GM18502 (cell line): ENCODE measurements around the gene NCLN.
"Not testable (repeated sequence)": the region's sequence is repeated elsewhere in the genome, so short reads cannot be mapped to it uniquely, and the experiment has no call there.

Experiments used
- ATAC-seq: cut with Tn5 transposase; IDR thresholded peaks from one replicate; pipeline ENCODE4 v1.9.1; 2021; ENCODE audit warnings: mild to moderate bottlenecking; ENCODE audit not compliant: unreplicated experiment, poor library complexity

NCLN gene

DNA sequence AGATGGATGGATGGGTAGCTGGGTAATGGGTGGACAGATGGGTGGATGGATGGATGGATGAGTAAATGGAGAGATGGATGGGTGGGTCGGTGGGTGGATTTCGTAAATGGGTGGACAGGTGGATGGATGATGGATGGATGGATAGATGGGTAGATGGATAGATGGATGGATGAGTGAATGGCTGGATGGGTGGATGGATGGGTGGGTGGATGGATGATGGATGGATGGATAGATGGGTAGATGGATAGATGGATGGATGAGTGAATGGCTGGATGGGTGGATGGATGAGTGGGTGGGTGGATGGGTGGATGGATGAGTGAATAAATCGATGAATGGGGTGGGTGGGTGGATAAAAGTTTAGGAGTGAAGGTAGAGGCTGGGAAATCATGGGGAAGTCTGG is 31.3 kb upstream of the NCLN start:
- ATAC-seq, result not testable (repeated sequence)

DNA sequence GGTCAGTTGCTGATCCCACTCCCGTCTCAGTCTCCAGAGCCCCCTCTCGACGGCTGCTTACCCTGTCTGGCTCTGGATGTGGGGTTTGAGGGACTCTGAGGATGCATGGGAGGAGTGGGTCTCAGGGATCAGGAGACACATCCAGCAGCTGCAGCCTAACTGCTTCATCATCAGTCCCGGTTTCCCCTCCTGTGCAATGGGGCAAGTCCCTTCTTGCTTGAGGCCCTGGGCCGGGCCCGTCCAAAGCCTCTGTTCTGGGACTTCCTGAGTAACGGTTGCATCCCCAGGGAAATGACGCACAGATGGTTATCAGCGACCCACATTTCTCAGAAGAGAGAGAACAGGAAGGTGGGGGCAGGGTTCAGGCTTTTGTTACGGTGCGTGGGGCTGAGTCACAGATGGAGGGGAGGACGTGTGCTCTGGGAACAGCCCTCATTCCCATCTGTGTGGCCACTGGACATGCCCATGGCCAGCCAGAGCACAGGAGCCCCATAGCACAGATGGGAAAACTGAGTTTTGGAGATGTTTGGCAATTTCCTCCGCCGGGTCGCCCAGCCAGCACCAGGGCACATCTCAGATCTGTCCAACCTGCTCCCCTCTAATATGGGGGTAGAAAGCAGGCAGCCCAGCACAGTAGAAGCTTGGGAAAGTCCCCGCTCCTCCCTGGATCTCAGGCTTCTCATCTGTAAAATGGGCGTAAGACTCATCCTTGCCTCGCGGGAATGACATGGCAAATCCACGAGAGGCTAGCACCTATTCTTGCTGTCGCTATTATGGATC is 30.6 kb upstream of the NCLN start:
- ATAC-seq, result peak; percentile 73

DNA sequence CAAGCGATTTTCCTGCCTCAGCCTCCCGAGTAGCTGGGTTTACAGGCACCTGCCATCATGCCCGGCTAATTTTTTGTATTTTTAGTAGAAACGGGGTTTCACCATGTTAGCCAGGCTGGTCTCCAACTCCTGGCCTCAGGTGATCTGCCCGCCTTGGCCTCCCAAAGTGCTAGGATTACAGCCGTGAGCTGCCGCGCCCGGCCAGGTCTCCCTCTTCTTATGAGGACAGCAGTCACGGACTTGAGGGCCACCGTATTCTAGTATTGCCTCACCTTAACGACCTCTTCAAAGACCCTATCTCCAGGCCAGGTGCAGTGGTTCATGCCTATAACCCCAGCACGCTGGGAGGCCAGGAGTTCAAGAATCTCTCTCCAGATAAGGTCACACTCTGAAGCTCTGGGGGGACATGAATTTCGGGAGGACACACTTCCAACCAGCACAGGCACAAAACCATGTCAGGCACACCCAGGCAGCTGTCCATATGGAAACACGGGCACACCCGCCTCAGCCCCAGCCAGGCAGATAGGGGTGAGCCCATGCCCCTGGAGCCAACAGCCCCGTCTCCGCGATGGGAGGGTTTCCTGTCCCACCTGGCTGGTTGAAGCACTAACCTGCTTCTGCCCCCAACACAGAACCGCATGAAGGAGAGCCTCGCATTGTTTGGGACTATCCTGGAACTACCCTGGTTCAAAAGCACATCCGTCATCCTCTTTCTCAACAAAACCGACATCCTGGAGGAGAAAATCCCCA is 28.5 kb upstream of the NCLN start:
- ATAC-seq, result no peak

DNA sequence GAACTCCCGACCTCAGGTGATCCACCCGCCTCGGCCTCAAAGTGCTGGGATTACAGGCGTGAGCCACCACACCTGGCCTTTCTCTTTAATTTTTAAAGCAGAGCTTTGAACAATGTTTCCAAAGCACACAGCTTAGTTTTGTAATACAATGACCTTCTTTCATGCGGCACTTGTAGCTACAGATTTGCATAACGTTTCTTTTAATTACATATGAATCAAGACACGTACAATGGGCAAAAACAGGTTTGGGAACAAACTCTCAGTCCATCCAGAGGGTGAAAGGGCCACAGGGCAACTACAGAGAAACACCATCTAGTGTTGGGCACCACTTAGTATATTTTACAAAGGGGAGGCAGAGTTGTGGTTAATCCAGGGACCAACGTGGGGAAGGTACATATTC is 26.2 kb upstream of the NCLN start:
- no peak for ATAC-seq

DNA sequence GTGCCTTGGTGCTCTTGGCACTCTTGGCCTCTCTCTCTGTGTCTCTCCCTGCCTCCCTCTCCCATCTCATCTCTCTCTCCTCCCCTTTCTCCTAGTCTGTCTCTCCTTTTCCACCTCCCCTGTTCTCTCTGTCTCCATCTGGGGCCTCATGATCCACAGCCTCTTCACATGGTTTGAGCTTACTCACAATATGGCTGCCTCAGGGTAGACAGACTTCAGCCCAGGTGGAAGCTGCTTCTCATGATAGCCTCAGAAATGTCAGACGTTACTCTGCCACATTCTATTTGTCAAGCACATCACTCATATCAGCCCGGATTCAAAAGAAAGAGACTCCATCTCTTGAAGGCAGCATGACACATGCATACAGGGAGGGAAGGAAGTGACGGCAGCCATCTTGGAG is 25.5 kb upstream of the NCLN start:
- no peak for ATAC-seq

DNA sequence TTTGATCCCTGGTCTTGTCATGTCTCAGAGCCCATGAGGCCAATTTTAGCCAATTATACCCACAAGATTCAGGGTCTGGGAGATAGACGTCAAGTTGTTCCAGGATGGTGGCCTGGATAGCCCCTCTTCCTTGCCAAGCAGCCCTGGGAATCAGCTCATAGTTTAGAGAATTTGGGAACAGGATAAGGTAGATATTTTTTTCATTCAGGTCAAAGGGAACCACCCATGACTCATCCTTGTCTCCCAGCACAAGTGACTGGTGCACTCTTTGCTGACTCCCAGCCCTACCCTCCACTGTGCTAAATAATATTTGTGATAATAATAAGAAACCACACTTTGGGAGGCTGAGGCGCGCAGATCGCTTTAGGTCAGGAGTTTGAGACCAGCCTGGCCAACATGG is 24.3 kb upstream of the NCLN start:
- ATAC-seq, result no peak

DNA sequence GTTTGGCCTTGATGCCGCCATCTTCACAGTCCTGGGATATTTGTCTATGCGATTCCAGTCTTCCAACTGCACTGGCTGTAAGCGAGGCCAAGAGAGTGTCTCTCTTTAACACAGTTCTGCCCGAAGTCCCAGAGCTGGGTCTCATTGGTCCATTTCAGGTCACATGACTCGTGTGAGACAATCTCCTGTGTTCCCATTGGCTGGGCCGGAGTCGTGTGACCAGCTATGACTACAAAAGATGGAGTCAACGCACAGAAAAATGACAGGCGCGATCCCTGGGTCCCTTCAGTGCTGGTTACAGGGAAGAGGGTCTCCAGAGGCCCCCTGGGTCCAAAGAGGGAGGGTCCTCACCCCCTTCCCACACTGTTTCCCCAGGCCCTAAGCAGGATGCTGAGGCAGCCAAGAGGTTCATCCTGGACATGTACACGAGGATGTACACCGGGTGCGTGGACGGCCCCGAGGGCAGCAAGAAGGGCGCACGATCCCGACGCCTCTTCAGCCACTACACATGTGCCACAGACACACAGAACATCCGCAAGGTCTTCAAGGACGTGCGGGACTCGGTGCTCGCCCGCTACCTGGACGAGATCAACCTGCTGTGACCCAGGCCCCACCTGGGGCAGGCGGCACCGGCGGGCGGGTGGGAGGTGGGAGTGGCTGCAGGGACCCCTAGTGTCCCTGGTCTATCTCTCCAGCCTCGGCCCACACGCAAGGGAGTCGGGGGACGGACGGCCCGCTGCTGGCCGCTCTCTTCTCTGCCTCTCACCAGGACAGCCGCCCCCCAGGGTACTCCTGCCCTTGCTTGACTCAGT is 23.1 kb upstream of the NCLN start:
- no peak for ATAC-seq

DNA sequence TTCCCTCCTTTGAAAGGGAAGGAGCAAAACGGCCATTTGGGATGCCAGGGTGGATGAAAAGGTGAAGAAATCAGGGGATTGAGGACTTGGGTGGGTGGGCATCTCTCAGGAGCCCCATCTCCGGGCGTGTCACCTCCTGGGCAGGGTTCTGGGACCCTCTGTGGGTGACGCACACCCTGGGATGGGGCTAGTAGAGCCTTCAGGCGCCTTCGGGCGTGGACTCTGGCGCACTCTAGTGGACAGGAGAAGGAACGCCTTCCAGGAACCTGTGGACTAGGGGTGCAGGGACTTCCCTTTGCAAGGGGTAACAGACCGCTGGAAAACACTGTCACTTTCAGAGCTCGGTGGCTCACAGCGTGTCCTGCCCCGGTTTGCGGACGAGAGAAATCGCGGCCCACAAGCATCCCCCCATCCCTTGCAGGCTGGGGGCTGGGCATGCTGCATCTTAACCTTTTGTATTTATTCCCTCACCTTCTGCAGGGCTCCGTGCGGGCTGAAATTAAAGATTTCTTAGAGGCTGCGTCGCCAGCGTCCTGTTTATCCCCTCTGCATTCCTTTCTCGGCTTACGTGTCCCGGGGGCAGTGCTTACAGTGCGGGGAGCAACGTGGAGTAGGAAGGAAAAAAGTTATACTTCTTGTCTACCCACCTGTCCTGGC is 22.4 kb upstream of the NCLN start:
- no peak for ATAC-seq

DNA sequence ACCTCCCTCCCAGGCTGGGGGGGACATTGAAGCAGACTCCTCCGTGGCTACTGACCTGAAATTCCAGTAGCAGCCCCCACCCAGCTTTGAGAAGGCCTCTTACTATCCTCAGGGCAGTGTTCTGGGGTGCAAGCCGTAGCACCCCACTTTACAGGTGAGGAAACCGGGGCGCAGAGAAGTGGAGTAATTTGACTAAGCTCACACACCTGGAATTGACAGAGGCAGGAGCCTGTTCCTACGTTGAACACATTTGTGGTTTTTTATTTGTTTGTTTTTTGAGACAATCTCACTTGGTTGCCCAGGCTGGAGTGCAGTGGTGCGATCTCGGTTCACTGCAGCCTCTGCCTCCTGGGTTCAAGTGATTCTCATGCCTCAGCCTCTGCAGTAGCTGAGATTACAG is 21.8 kb upstream of the NCLN start:
- ATAC-seq, result no peak

DNA sequence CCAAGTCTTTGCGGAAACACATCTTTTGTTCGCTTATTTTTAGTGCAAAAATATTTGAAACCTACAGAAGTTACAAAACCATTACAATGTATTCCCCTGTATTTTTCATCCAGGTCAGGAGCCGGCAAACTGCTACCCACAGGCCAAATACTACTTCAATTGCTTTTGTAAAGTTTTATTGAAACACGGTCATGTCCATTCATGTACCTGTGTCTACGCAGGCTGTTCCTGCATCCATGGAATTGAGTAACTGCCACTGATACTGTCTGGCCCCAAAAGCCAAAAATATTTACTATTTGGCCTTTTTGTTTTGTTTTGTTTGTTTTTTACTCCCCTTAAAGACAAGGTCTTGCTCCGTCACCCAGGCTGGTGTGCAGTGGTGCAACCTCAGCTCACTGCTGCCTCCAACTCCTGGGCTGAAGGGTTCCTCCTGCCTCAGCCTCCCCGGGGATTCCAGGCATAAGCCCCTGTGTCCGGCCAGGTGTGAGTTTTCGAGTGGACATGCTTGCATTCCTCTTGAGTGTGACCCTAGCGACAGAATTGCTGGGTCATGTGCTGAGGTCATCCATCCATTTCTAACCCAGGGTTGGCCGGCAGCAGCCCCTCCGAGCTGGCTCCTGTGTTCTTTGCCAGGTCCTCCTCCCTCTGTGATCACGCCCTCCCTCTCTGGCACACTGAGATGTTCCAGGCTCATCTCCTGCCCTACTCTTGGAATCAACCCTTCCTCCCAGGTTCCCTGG is 18.0 kb upstream of the NCLN start:
- no peak for ATAC-seq

DNA sequence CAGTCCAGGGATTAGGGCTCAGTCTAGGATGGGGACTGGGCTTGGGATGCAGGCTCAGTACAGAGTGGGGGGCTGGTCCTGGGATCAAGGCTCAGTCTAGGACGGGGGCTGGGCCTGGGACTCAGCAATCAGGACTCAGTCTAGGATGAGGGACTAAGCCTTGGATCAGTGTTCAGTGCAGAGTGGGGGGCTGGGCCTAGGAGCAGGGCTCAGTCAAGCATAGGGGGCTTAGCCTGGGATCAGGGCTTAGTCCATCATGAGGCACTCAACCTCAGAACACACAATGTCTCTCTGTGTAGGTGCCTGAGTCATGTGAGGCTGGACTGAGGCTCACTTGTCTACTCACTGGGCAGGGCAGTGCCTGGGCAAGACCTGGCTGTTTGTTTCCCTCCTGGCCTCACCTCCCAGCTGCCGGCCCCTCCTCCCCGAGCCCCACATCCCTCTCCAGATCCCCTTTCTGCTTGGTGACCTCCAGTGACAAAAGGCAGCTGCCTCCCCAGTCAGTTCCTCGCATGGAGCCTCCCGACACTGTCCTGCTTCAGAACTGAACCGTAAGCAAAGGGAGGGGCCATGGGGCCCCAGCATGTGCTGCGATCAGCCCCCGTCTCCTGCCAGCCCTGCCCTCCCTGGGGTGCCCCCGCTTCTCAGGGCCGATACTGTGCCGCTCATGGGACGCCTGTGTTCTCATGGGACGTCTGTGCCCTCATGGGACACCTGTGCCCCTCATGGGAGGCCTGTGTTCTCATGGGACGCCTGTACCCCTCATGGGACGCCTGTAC is 13.6 kb upstream of the NCLN start:
- no peak for ATAC-seq

DNA sequence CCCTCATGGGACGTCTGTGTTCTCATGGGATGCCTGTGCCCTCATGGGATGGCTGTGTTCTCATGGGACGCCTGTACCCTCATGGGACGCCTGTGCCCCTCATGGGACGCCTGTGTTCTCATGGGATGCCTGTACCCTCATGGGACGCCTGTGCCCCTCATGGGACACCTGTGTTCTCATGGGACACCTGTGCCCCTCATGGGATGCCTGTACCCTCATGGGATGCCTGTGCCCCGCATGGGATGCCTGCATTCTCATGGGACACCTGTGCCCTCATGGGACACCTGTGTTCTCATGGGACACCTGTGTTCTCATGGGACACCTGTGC is 13.1 kb upstream of the NCLN start:
- not testable (repeated sequence) for ATAC-seq

DNA sequence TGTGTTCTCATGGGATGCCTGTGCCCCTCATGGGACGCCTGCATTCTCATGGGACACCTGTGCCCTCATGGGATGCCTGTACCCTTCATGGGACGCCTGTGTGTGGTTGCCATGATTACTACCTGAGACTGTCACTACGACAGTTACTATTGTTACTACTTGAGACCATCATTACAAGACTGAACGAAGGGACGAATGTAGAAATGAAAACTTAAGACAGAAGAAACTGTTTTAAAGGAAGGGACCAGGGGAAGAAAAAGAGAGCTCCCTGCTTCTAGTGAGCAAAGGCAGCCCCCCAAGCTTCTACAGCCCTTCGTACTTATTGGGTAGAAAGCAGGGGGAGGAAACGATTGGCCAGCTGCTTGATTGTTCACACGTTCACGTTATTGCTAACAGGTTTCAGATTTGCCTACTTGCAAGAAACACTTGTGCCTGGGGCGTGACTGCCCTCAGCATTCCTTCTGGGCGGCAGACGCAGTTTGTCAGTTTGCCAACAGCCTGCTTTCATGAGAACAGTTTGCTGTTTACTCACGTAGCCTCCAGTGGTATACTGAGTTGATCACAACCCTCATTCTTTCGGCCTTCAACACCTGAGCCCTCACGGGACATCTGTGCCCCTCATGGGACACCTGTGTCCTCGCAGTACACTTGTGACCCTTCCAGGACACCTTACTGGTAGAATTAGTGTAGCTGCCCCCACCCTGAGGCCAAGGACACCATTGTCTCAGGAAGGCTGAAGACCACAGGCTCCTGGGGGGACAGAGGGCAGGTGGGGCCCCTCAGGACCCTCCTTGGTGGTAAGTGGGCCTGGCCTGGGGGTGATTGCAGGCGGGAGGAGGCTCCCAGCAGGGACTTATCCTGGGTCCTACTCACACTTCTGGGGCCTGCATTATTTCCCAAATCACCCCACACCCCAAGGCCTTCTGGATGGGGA is 9.7 kb upstream of the NCLN start:
- ATAC-seq, result no peak

DNA sequence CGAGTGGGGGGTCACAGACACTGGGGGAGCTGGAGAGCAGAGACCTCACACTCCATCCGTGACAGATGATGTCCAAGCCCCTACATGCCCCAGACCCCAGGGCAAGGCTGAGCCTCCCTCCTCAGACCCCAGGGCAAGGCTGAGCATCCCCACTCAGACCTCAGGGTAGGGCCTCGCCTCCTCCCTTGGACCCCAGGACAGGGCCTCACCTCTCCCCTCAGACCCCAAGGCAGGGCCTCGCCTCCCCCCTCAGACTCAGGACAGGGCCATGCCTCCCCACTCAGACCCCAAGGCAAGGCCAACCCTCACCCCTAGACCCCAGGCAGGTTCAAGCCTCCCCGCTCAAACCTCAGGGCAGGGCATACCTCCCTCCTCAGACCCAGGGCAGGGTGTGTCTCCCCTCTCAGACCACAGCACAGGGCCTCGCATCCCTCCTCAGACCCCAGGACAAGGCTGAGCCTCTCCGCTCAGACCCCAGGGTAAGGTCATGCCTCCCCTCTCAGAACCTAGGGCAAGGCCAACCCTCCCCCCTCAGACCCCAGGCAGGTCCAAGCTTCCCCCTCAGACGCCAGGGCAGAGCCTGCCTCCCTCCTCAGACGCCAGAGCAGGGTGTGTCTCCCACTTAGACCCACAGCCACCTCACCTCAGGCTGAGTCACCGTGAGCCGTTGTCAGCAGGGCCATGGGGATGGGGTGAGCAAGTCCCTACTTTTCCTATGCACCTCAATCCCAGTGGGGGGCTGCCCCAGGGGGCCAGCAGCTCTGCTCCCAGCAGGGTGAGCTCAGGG is 8.8 kb upstream of the NCLN start:
- no peak for ATAC-seq

DNA sequence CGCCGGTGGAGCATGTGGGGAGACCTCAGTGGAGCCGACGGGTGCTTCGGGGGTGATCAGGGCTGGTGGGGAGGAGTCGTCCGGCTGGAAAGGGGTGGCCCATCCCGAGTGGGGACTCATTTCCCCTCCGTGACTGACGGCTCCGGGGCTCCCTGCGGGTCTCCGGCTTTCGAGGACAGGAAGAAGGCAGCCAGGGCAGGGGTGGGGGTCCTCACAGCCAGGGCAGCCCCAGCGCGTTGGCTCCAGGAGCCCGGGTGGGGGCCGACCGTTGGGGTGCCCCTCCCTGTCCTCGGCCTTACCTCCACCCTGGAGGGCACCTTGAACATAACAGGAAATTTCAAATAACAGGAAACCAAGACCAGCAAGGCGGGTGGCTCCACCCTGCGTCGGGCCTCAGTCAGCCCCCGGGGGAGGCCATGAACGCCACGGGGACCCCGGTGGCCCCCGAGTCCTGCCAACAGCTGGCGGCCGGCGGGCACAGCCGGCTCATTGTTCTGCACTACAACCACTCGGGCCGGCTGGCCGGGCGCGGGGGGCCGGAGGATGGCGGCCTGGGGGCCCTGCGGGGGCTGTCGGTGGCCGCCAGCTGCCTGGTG is 7.3 kb upstream of the NCLN start, which contains the start of gene S1PR4:
TSS of gene S1PR4 (plus strand) at position 393 of the 596 bp plus-strand sequence. CDS start at position 417, 24 bp downstream.
- peak; percentile 40 for ATAC-seq

DNA sequence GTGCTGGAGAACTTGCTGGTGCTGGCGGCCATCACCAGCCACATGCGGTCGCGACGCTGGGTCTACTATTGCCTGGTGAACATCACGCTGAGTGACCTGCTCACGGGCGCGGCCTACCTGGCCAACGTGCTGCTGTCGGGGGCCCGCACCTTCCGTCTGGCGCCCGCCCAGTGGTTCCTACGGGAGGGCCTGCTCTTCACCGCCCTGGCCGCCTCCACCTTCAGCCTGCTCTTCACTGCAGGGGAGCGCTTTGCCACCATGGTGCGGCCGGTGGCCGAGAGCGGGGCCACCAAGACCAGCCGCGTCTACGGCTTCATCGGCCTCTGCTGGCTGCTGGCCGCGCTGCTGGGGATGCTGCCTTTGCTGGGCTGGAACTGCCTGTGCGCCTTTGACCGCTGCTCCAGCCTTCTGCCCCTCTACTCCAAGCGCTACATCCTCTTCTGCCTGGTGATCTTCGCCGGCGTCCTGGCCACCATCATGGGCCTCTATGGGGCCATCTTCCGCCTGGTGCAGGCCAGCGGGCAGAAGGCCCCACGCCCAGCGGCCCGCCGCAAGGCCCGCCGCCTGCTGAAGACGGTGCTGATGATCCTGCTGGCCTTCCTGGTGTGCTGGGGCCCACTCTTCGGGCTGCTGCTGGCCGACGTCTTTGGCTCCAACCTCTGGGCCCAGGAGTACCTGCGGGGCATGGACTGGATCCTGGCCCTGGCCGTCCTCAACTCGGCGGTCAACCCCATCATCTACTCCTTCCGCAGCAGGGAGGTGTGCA is 6.6 kb upstream of the NCLN start:
- ATAC-seq, result peak; percentile 20
